HG03066 (cell line): Measurements from ENCODE around the gene GFOD2.
A peak's percentile ranks its signal among the peaks of the same experiment; 100 is the strongest.

ENCODE experiments used
- ATAC-seq: cut with Tn5 transposase; IDR thresholded peaks from one replicate; pipeline ENCODE4 v1.9.1; 2021; ENCODE audit warnings: low read depth; ENCODE audit not compliant: unreplicated experiment

GFOD2 gene

DNA sequence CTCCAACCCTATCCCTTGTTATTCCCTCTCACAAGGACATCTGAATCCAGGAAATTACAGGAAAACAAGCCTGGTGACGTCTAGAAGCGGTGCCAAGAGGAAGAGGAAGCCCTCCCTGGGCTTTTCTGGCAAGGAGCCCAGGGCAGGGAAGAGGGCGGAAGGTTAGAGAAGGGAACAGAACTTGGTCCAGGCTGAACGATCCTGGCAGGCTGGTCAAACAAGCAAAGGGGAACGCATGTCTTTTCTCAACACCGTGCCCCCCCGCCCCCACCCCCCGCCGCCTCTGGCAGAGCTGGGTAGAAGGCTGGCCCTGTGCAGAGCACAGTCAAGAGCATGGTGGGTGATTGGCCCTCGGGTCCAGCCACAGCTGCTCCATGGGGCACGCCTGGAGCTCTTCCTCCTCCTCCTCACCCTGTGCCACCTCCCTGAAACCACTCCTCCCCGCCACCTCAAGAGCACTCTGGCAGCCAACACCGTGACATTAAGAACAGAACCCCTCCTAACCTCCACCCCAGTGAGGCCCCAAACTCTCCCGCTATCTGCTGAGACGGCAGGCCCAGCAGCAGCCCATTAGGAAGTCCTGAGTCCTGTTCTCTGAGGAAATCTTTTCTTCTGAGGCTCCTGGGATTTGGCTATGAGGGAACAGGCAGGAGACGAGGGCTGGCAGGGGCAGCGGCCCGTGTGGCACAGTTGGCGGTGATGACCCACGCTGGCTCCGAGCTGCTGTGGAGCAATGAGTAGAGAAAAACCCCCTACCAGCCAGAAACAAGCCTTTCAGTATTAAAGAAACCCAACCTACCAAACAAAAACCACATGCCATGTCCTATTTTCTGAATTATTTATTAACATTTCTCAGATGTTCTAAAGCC, 45.2 kb downstream of the GFOD2 start:
- ATAC-seq: no peak

DNA sequence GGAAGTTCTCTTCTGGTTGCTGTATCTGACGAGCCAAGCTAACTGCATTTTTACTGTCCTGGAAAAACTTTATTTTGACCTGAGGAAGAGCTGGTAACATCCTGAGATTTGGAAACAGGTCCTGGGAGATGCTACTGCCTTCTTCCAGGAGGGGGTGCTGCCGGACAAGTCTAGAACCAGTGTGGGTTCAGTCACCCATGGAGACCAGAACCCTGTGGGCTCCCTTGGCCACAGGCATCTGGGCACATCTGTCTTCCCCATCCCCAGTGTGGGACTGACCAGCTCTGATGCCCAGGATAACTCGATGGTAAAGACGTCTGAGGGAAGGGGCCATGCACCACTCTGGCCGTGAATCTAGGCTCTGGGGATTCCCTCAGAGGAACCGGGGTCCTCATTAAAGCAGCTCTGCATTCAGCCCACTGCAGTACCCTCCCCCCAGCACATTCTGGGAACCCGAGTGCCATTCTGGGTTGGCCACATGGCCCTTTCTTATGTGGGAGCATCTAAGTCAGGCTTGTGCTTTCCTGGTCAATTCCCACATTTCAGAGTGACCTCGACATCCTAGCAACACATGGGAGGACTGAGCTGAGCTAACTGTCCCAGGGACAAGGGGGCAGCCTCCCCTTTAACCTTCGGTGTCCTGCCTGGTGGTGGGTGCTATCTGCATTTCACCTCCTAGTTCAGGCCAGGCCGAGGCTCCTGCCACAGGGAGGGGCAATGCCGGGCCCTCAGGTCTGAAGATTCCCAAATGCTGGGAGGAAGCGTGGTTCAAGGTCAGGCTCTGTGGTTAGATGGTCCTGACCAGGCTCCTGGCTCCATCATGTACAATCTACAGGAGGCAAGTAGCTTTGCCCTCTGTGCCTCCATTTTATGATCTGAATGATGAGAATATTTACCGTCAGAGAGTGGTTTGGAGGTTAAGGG, 46.1 kb downstream of the GFOD2 start:
- no peak for ATAC-seq

DNA sequence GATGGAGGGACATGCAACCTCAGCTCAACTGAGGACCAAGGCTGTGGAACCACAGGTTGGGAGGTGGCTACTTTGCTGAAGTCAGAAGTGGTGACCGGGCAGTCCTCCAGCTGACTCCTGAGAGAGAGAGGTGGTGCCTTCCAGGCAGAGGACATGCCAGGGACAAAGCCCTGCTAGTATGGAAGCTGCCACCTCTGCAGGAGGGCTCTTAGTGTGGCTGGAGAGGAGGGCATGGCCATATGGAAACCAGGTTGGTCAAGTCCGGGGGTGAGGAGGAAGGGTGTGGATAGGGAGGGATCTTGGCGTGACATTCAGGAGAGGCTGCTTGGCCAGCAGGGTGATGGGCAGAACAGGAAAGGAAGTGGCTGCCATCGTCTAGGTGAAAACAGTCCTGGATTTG, 46.8 kb downstream of the GFOD2 start:
- ATAC-seq: no peak

DNA sequence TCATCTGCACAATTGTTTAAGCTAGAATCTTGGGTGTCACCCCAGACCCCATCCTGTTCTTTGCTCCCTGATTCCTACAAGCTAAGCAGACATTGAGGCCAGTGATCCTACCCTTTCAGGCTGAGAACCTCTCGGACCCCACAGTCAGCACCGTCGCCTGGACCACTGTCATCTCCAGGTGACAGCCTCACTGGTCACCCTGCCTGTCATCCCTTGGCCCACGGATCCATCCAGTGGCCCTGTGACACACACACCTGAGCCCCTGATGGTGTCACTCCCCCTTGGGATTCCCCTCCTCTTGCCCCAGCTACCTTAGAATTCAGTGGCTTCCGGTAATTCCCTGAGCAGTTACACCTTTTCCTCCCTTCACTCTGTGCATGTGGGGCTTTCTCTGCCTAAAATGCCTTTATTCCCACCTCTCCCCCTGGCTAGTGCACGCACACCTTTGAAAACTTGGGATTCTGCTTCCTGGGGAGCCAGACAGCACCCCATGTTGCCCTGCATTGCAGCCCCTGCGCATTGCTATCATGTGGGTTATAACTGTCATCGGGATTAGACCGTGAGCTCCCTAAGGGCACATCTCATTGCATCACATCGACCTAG, 49.5 kb downstream of the GFOD2 start:
- no peak for ATAC-seq

DNA sequence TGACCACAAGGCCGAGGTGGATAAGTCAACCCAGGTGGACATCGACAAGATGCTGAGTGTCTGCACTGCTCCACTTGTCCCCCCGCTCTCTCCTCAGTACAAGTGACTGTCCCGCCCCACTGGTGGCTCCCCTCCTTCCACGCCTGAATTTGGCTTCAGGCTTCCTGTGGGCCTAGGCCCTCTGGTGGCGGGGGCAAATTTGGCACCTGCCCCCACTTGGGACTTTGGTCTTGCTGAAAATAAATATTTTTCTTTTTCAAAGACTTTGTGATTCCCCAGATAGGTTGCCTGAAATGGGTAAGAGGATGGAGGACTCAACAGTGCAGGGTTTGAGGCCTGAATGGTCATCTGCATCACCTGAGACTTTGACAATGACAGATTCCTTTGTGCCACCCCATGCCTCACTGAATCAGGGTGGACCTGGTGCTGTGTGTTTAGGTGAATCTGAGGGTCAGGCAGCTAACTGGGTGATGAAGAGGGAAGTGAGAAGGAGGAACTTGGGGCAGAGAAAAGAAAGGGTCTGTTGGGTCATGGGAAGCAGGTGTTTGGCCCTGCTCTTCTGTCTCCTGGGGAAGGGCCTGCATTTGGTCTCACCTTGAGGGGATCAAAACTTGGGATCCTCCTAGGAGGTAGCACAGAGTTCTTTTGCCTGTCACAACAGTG, 50.5 kb downstream of the GFOD2 start:
- ATAC-seq: no peak

DNA sequence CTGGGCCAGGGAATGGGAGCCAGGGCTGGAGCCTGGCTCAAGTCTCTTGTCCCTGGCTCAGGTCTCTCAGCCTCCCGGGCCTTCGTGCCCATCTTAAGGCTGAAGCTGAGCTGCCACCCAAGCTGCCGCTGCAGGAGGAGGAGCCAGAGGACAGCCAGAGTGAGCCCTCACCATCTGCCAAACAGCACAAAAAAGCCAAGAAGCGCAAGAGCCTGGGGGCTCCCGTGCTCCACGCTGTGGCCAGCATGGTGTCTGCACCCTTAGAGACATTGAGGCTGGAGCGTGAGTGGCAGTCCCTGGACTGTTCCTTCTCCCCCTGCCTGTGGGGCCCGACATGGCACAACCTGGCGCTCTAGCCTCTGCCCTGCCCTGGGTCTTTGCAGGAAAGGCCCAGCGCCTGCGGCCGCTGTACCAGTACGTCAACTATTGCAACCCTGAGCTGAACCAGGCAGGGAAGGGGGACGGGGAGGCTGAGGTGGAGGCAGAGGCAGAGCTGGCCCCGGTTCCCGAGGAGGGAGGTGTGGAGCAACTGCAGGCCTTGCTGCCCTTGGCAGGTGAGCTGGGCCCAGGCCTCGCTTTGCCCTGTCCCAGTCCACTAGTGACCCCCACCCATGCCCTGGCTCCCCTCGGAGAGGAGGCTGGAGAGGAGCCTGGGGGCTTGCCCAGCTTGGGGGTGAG, 51.2 kb downstream of the GFOD2 start:
- ATAC-seq: peak; percentile 77

DNA sequence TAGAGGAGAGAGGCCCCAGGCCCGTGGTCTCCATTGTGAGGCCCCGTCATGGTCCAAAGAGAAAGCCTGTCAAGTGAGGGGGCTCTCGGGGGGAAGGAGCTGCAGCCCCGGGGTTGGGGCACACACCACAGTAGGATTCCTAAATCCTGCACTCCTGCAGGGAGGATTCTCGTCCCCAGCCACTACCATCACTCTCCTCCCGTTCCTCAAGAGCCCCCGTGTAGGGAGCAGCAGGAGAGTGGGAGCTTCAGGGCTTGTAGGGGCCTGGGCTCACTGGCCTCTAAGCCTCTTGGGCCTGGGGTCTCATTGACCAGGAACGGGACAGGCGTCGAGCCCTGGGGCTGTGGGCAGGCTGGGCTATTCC, 51.7 kb downstream of the GFOD2 start:
- ATAC-seq: no peak

DNA sequence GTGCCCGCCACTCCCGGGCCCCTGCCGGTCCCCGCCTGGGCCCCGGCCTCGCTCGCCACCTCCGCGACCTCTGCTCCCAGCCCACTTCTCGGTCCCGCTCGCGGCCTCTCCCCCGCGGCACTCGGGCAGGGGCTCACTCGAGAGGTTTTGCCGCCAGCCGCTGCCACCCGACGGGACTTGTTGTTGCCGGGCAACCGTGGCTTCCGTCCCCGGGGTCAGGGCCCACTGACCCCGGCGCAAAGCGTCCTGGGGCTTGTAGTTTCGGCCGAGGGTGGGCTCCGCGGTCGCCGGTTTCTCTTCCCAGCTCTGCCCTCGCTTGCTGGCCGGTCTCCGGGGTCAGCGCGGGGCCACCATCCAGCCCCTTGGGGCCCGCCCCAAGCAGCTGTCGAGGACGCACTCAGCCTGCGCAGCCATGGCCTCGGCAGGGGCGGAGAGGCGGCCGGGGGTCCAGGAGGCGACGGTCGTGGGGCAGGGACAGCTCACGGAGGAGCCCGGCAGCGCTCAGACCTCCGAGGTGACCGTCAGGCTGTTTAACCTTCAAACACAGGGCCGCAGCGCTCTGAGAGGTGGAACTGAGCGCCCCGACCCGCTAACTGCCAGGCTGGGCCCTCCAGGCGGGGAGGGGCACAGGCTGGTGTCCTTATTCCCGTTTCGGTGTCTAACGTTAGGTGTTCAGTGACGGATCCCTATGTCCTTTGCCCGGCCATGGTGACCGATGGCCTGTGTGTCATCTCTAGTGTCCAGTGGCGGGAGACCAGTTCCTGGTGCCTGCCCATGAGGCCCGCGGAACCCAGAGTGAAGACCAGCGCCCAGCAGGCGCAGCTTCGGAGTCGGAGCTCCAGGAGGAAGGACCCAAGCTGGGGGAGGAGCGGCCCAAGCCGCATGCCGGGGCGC, 52.3 kb downstream of the GFOD2 start, which contains the start of the genes C16orf86 and ENKD1:
C16orf86 (plus strand) TSS at position 256 of the 894 bp plus-strand sequence; CDS start at position 413, 157 bp downstream.
ENKD1 (minus strand) TSS at position 192 of the 894 bp plus-strand sequence. CDS start 308 bp downstream, outside the sequence.
- peak; percentile 59 for ATAC-seq

DNA sequence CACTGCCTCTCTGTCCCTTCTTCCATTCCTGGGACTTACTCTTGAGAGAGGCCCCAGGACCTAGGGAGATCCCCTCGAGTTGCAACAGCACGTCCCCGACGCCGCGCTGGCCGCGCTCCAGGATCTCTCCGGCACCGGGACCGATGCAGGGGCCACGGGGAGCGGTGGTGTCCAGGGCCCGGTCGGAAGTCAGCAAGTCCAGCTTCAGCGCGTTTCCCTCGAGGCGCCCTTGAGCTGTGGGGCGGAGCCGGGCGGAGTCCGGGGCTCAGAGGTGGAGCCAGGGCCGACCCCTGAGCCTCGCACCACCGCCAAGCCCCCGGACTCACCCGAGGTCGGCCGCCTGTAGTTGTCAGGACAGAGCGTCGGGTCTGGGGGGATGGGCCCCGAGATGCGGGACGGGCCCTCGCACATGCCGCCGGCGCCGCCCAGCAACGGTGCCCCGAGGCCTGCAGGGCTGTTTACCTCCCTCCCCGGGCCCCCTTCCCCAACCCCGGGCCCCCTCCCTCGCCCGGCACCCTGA, 53.0 kb downstream of the GFOD2 start:
- ATAC-seq: no peak

DNA sequence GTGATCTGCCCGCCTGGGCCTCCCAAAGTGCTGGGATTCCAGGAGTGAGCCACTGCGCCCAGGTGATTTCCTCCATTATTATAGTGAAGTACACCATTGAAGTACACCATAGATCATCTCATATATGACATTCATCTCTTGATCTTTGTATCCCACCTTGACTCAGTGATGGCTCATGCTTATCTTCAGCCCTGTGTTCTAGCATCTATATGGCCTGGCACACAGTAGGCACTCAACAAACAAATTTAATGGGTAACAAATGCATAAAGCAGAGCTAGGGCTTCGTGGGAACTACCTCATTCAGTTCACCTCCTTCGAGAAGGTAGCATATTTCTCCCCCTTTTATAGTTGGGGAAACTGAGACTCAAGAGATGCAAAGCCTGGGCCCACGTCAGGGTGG, 53.5 kb downstream of the GFOD2 start:
- ATAC-seq: no peak

DNA sequence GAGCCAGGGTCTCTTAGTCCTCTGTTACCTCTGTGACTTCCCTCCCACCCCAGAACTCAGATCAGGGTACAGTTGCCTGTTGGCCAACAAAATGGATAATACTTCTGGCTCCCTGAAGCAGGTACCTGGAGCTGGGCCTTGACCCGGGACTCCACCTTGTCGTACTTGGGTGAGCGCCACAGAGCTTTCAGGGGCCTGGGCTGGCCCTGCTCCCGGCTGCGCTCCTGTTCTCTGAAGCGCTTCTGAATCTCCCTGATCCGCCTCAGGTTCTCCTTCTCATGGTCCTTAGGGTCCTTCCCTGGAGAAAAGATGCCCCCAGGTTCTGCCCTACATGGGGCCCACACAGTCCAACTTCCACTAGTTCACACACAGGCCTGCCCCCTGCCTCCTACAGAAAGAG, 54.2 kb downstream of the GFOD2 start:
- no peak for ATAC-seq

DNA sequence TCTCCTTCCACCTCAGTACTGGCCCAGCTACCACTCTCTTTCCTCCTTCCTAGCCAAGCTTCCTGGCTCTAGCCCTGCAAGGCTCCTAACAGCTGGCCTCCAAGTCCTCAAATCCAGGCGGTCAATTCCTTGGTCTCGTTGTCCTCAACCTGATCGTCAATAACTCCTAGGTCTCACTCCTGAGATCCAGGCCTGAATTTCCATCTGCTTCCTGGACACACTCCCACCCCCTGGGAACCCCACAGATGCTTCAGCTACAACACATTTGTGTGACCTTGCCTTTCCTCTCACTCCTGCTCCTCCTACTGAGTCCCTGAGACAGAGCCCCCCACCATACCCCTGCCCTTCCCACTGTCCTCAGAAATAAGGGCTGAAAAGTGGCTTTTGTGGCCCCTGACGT, 54.9 kb downstream of the GFOD2 start:
- no peak for ATAC-seq

DNA sequence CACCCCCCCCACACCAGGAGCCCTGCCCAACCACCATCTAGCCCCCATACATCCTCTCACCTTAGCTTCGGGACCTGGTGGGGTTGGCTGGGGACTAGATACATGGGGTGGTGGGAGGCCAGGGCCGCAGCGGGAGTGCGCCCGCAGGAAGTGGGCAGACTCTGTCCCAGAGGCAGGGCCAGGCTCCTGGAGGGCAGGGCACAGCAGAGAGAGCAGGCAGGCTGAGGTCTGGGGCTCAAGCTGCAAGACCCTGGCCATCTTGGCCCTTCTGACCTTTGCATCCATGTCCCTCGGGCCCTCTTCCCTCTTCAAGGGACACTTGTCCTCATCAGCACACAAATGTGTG, 55.3 kb downstream of the GFOD2 start:
- ATAC-seq: no peak

DNA sequence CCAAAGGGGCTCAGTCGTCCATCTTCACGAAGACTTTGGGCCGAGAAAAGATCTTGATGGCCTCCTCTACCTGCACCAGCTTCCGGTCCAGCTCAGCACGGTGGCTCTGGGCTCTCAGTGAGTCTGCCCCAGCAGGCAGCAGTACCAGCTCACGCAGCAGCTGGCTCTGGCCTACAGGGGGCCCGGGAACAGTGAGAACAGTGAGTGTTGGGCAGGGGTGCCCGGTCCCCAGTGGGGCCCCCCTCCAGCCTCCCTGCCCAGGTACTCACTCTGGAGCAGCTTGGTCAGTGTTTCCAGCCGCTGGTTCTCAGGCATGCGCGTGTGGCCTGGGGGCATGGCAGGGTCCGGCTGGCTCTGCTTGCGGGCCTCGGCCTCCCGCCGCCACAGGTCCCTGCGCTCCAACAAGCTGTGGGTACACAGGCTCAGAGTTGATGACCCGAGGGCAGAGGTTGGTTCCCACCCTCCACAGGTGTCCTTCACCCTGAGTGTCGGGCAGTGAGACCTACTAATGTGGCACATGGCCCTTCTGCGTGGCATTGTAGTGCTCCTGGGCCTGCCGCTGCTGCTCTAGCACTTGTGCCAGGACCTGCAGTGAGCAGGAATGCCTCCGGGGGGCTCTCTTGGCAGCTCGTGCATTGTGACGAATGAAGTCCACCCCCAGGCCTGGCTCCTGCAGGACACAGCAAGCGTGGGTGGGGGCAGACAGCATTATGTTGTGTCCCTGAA, 55.8 kb downstream of the GFOD2 start:
- ATAC-seq: no peak

DNA sequence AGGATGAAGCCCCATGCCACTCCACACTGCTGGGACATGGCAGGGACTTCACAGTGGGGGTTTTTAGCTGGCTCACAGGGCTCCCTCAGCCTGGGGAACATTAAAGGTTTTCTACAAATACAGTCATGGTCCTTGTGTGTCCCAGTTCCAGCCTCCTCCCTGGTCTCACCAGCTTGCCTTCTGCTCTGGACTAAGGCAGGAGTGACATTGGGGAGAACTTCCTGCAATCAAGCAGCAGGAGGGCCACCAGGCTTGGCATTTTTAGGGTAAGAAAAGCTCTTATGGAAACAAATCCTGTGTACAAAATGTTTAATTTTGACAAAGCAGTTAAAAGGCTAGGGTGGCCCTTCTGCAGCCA, 56.5 kb downstream of the GFOD2 start:
- ATAC-seq: no peak

DNA sequence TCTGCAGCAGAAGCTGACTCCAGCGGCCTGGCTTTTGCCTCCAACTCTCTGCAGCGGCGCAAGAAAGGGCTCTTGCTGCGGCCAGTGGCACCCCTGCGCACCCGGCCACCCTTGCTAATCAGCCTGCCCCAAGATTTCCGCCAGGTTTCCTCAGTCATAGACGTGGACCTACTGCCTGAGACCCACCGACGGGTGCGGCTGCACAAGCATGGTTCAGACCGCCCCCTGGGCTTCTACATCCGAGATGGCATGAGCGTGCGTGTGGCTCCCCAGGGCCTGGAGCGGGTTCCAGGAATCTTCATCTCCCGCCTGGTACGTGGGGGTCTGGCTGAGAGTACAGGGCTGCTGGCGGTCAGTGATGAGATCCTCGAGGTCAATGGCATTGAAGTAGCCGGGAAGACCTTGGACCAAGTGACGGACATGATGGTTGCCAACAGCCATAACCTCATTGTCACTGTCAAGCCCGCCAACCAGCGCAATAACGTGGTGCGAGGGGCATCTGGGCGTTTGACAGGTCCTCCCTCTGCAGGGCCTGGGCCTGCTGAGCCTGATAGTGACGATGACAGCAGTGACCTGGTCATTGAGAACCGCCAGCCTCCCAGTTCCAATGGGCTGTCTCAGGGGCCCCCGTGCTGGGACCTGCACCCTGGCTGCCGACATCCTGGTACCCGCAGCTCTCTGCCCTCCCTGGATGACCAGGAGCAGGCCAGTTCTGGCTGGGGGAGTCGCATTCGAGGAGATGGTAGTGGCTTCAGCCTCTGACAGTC, 57.0 kb downstream of the GFOD2 start:
- ATAC-seq: no peak

DNA sequence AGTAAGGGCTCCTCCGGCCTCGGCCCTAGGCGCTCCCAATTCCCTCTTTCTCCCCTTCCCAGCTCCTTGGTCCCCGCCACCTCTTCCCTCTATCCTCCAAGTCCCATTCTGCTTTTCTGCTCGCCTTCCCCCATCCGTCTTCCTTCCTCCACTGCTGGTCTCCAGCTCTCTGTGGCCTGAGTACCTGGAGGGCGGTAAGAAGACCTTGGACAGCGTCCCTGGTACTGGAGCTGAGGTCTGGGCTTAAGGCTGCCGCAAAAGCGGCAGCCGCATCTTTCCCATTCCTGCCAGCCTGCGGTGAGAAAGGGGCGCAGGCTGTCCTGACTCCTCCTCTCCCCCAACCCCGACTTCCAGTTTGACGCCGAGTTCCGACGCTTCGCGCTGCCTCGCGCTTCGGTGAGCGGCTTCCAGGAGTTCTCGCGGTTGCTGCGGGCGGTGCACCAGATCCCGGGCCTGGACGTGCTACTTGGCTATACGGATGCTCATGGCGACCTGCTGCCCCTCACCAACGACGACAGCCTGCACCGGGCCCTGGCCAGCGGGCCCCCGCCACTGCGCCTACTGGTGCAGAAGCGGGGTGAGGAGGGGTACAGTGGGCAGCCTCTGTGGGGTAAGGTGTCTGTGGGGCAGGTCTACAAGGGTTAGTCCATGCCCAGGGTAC, 57.9 kb downstream of the GFOD2 start:
- ATAC-seq: peak; percentile 5
